HG02981 (cell line): ENCODE data around the gene CC2D2A.

Source experiments
- ATAC-seq: cut with Tn5 transposase; IDR thresholded peaks from one replicate; pipeline ENCODE4 v1.9.1; 2021; ENCODE audit warnings: mild to moderate bottlenecking, moderate library complexity; ENCODE audit not compliant: unreplicated experiment

Gene CC2D2A

DNA sequence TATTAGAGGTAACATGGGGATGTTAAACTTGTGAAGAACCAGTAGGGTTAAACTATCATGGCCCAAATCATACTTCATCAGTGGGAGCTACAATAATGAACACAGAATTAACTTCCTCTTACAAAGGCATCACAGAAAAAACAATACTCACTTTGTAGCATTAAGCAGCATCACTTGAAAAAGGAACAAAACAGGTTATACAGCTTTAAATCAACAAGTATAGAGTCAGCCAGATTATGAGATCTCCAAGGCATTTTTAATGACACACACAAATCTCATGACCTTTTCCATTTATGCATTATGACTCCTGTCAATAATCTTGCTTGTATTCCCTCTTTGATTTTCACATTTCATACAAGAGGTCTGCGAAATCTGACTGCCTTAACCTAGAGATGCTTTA lies 167.1 kb downstream of the CC2D2A start:
- ATAC-seq: no peak

- ATAC-seq: no peak
Measured at GRCh38 chr4:15638418-15638817, 168.7 kb downstream of the CC2D2A start.

- ATAC-seq: peak; percentile 40
Measured at GRCh38 chr4:15648600-15648999, 178.9 kb downstream of the CC2D2A start.

GRCh38 chr4:15649914-15650545 lies 180.3 kb downstream of the CC2D2A start:
- ATAC-seq: no peak
